DND-41 (cell line): ENCODE data around the gene TUBA4B.

ENCODE experiments used
- ATAC-seq: fragments of 200-7000 bp; cut with Tn5 transposase; 3 replicates; pipeline ENCODE4 v1.9.1; 2021; ENCODE audit warnings: low read depth; ENCODE audit not compliant: insufficient read depth
- DNase-seq: peaks from one replicate; pipeline ENCODE4 v3.0.0-alpha.2; 2020
- H2AFZ ChIP-seq: 2 replicates; pipeline ENCODE4 v1.6.0; 2012; ENCODE audit warnings: low read depth, low read length
- H3K27ac ChIP-seq: 2 replicates; pipeline ENCODE4 v1.5.1; 2012; ENCODE audit warnings: low read length, inconsistent platforms
- H3K27me3 ChIP-seq: fragments of 200-600 bp; sonication (generic); 2 replicates; pipeline ENCODE4 v1.6.0; 2012; ENCODE audit warnings: low read length, mild to moderate bottlenecking, inconsistent platforms; ENCODE audit not compliant: insufficient read depth, poor library complexity
- H3K36me3 ChIP-seq: 2 replicates; pipeline ENCODE4 v1.5.1; 2012; ENCODE audit warnings: low read length, inconsistent platforms; ENCODE audit not compliant: insufficient read depth
- H3K4me1 ChIP-seq: 2 replicates; pipeline ENCODE4 v1.5.1; 2012; ENCODE audit warnings: mild to moderate bottlenecking, low read length; ENCODE audit not compliant: insufficient read depth
- H3K4me2 ChIP-seq: 2 replicates; pipeline ENCODE4 v1.6.0; 2012; ENCODE audit warnings: mild to moderate bottlenecking, moderate library complexity, low read length, inconsistent platforms; ENCODE audit not compliant: insufficient read depth
- H3K4me3 ChIP-seq, 2 experiments: fragments of 200-600 bp in 1 of 2; shearing (Covaris generic) in 1 of 2; 2 replicates each; pipeline ENCODE4 v1.5.1; 2012 to 2016; ENCODE audit warnings: inconsistent platforms in 2 of 2, low read length in 2 of 2, mild to moderate bottlenecking in 2 of 2, low read depth in 1 of 2, moderate library complexity in 1 of 2
- H3K79me2 ChIP-seq: 2 replicates; pipeline ENCODE4 v1.6.0; 2012; ENCODE audit warnings: low read length, inconsistent platforms; ENCODE audit not compliant: insufficient read depth
- H3K9ac ChIP-seq: 2 replicates; pipeline ENCODE4 v1.6.0; 2012; ENCODE audit warnings: low read depth, mild to moderate bottlenecking, inconsistent platforms, low read length, moderate library complexity
- H3K9me3 ChIP-seq: 2 replicates; pipeline ENCODE4 v1.5.1; 2012; ENCODE audit warnings: low read length, moderate library complexity, mild to moderate bottlenecking, inconsistent platforms; ENCODE audit not compliant: insufficient read depth, severe bottlenecking
- H4K20me1 ChIP-seq: 2 replicates; pipeline ENCODE4 v1.6.0; 2012; ENCODE audit warnings: low read length; ENCODE audit not compliant: insufficient read depth
- CTCF ChIP-seq: IDR thresholded peaks from 2 replicates; pipeline ENCODE4 v1.5.1; 2012; ENCODE audit warnings: borderline replicate concordance, low read length, moderate library complexity, mild to moderate bottlenecking; ENCODE audit not compliant: poor library complexity, severe bottlenecking; ENCODE audit errors: extremely low read depth
- EZH2 ChIP-seq: IDR thresholded peaks from 3 replicates; pipeline ENCODE4 v1.6.1; 2012; ENCODE audit warnings: borderline replicate concordance, low read depth, mild to moderate bottlenecking, moderate library complexity, low read length, inconsistent platforms; ENCODE audit not compliant: severe bottlenecking

The TUBA4B gene

DNA sequence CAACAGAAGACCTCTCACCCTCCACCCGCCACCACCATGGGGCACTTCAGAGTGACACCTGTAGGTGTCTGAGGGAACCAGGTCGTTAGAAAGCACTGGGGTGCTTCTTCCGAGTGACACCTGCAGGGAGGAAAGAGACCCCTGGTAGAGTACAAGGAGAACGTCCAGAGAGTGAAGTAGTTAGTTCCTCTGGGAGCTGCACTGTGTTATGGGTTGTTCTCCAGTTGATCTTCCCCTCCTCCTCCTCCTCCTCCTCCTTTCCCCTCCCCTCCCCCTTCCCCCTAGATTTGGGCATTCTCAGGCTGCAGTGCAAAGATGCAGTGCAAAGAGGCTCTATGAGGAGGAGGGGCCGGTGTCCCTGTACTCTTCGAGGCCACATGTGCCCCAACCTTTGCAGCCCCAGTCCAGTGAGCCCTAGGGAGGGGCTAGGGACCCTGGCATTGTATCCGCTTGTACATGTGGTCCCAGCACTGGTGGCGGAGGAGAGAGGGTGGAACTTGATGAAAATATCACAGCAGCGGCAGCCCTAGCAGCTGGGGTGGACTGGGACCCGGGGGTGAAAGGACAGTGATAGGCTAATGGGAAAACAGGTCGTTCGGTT lies 27.0 kb downstream of the TUBA4B start:
- Histone ChIP-seq H3K27ac (peak overlapping the region; percentile 57; the same call in 1 of the 2 replicates), H3K4me2 (peak overlapping the region; percentile 96), H3K9me3 (no peaks in the 10 kb centered on the region), H4K20me1 (peaks cover 4% of the 10 kb centered on the region), H3K4me1 (peaks cover 27% of the 10 kb centered on the region), H3K36me3 (0 out of 2 replicates have a peak, but pooled peaks cover 8% of the 10 kb centered on the region), H3K9ac (peak overlapping the region; percentile 64), H3K4me3 (peak overlapping the region; percentile 25 to 60; a peak in 3 of 4 replicates), H2AFZ (peak overlapping the region; percentile 53), H3K79me2 (no peaks in the 10 kb centered on the region), H3K27me3 (no peaks in the 10 kb centered on the region)
- TF ChIP-seq CTCF (peak; percentile 45), EZH2 (no peak)
- ATAC-seq (no peak), DNase-seq (no peak)

DNA sequence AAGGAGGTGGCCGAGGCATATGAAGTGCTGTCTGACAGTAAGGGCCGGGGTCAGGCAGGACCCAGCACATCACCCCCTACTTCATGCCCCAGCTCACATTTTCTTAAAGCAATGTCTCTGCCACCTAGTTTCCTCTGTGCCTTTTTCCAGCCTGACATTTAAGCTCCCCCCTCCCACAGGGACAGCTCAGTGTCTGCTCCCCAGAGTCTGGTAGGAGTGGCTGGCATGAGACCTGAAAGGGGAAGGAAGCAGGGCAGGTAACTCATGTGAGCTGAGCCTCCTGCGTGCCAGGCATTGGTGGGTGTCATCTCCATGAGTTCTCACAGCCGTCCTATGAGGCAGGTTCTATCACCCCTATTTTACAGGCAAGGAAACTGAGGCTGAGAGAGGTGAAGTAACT lies 27.6 kb downstream of the TUBA4B start:
- H3K27me3 ChIP-seq, result no peaks in the 10 kb centered on the region
- no peaks in the 10 kb centered on the region for H3K9me3 ChIP-seq
- H4K20me1 ChIP-seq, result peaks cover 4% of the 10 kb centered on the region
- no peak overlapping the region for H3K9ac ChIP-seq
- H2AFZ ChIP-seq, result no peak overlapping the region
- H3K4me2 ChIP-seq, result peak overlapping the region; percentile 12; the same call in 1 of the 2 replicates
- H3K4me1 ChIP-seq, result peaks cover 27% of the 10 kb centered on the region
- DNase-seq, result no peak
- H3K79me2 ChIP-seq, result no peaks in the 10 kb centered on the region
- H3K36me3 ChIP-seq, result 0 out of 2 replicates have a peak, but pooled peaks cover 8% of the 10 kb centered on the region
- no peak for ATAC-seq
- H3K4me3 ChIP-seq, result no peak overlapping the region
- no peak overlapping the region for H3K27ac ChIP-seq
- no peak for TF ChIP-seq CTCF
- no peak for TF ChIP-seq EZH2

DNA sequence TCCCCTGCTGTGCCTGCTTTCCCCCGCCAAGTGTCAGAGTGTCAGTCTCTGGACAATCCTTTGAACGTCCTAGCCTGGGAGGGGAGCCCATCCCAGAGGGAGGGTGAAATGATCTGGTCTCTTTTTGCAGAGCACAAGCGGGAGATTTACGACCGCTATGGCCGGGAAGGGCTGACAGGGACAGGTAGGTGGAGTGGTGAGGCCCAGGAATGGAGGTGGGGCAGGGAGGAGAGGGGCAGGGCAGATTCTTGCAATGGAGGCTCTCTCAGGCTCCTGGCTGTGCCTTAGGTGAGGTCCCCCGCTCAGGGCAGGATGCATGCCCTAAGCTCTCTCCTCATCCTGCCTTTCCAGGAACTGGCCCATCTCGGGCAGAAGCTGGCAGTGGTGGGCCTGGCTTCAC lies 28.5 kb downstream of the TUBA4B start:
- no peak overlapping the region for H3K9ac ChIP-seq
- H3K4me1 ChIP-seq, result peaks cover 27% of the 10 kb centered on the region
- no peaks in the 10 kb centered on the region for H3K9me3 ChIP-seq
- H3K36me3 ChIP-seq, result 0 out of 2 replicates have a peak, but pooled peaks cover 8% of the 10 kb centered on the region
- H3K27me3 ChIP-seq, result no peaks in the 10 kb centered on the region
- TF ChIP-seq EZH2 (no peak), CTCF (no peak)
- H4K20me1 ChIP-seq, result peaks cover 4% of the 10 kb centered on the region
- no peaks in the 10 kb centered on the region for H3K79me2 ChIP-seq
- no peak overlapping the region for H3K27ac ChIP-seq
- DNase-seq (no peak), ATAC-seq (no peak)
- no peak overlapping the region for H3K4me2 ChIP-seq
- no peak overlapping the region for H2AFZ ChIP-seq
- no peak overlapping the region for H3K4me3 ChIP-seq

DNA sequence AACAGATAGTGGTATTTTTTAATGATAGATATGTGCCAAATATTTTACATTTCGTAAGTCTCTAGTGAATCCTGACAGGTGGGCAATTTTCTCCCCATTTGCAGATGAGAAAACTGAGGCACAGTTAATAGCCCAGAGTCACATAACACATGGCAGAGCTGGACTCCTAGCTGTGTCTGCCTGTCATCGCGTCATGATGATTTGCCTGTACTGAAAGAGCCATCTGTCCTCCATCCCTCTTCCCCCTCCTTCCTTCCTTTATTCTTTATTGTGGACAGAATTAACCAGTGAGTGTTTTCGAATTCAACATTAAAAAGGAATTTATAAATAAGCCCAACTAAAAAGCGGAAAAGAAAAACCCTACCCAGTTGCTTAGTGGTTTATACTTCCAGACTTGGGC lies 29.3 kb downstream of the TUBA4B start:
- no peak for DNase-seq
- Histone ChIP-seq H2AFZ (no peak overlapping the region), H3K36me3 (0 out of 2 replicates have a peak, but pooled peaks cover 8% of the 10 kb centered on the region), H3K27me3 (no peaks in the 10 kb centered on the region), H4K20me1 (peaks cover 2% of the 10 kb centered on the region), H3K9me3 (no peaks in the 10 kb centered on the region), H3K27ac (no peak overlapping the region), H3K4me1 (peaks cover 26% of the 10 kb centered on the region), H3K79me2 (no peaks in the 10 kb centered on the region), H3K4me3 (no peak overlapping the region), H3K9ac (no peak overlapping the region), H3K4me2 (no peak overlapping the region)
- TF ChIP-seq CTCF, result no peak
- TF ChIP-seq EZH2, result no peak
- ATAC-seq, result no peak
